Cardiac muscle cell (in vitro differentiated cells and primary cell): Measurements from ENCODE around the gene C19orf44. TPM values are rescaled to one million over a fixed set of nuclear protein-coding genes. Genes with fewer than 3 reads are reported as not detected.
"Not testable (repeated sequence)": the region's sequence is repeated elsewhere in the genome, so short reads cannot be mapped to it uniquely, and the experiment has no call there.

ENCODE experiments used
- DNase-seq, 2 donors: peaks; one replicate each; pipeline versions ENCODE4 v3.0.0 to v3.0.0-alpha.2; 2010 to 2017; ENCODE audit warnings: low read depth in 1 of 2, low spot score in 1 of 2
- H3K27ac ChIP-seq: fragments of 200-600 bp; sonication (generic); 2 replicates; pipeline ENCODE4 v1.5.1; 2016
- H3K27me3 ChIP-seq: fragments of 200-600 bp; sonication (generic); 2 replicates; pipeline ENCODE4 v1.6.0; 2016; ENCODE audit warnings: control low read depth
- H3K36me3 ChIP-seq: fragments of 200-600 bp; sonication (generic); 2 replicates; pipeline ENCODE4 v1.5.1; 2016; ENCODE audit warnings: control low read depth
- H3K4me1 ChIP-seq: fragments of 200-600 bp; sonication (generic); 2 replicates; pipeline ENCODE4 v1.8.1; 2017; ENCODE audit warnings: low read depth, mild to moderate bottlenecking, mixed run types
- H3K4me3 ChIP-seq: fragments of 200-600 bp; sonication (generic); 2 replicates; pipeline ENCODE4 v1.5.1; 2016; ENCODE audit warnings: mild to moderate bottlenecking
- H3K9me3 ChIP-seq: fragments of 200-600 bp; sonication (generic); 2 replicates; pipeline ENCODE4 v1.5.1; 2017; ENCODE audit warnings: low read depth, mild to moderate bottlenecking, control low read depth
- CTCF ChIP-seq: IDR thresholded peaks from 2 replicates; pipeline ENCODE4 v1.5.1; 2012; ENCODE audit warnings: low read depth, mild to moderate bottlenecking, low read length
- polyA plus RNA-seq: library from polyadenylated mRNA; unstranded; fragments of >200 nt; fragmentation: Nextera tagmentation; extraction: Ambion mirVana; gene quantifications from 2 replicates; pipeline ENCODE4 v1.2.1, GENCODE V29; 2016
- total RNA-seq: library from RNA; depleted of rRNA; stranded (reverse); fragments of >200 nt; gene quantifications from 2 replicates; pipeline ENCODE4 v1.2.3, GENCODE V29; 2016

C19orf44 gene
- total and polyA plus RNA-seq, 2 experiments from 2014 or later: 5.1 to 9.2 TPM

- no peaks in the 10 kb centered on the region for H3K9me3 ChIP-seq
- no peak for TF ChIP-seq CTCF
- H3K4me3 ChIP-seq: no peak overlapping the region
- no peaks in the 10 kb centered on the region for H3K4me1 ChIP-seq
- H3K27ac ChIP-seq: no peak overlapping the region
- peaks cover 3% of the 10 kb centered on the region for H3K36me3 ChIP-seq
- H3K27me3 ChIP-seq: no peaks in the 10 kb centered on the region
- no peak for DNase-seq
Measured at GRCh38 chr19:16504271-16504670, 8.1 kb downstream of the C19orf44 start.

- not testable (repeated sequence) for H3K27me3 ChIP-seq, H3K9me3 ChIP-seq, H3K36me3 ChIP-seq, H3K27ac ChIP-seq, DNase-seq, H3K4me1 ChIP-seq, H3K4me3 ChIP-seq
Measured at GRCh38 chr19:16506161-16506560, 10.0 kb downstream of the C19orf44 start.

GRCh38 chr19:16506961-16507360, 10.8 kb downstream of the C19orf44 start:
- H3K4me1 ChIP-seq: no peaks in the 10 kb centered on the region
- no peaks in the 10 kb centered on the region for H3K9me3 ChIP-seq
- H3K27ac ChIP-seq: no peak overlapping the region
- H3K27me3 ChIP-seq: no peaks in the 10 kb centered on the region
- no peak for TF ChIP-seq CTCF
- H3K4me3 ChIP-seq: no peak overlapping the region
- peaks cover 3% of the 10 kb centered on the region for H3K36me3 ChIP-seq
- DNase-seq: no peak

GRCh38 chr19:16508546-16508945, 12.4 kb downstream of the C19orf44 start:
- Histone ChIP-seq H3K27me3 (no peaks in the 10 kb centered on the region), H3K4me1 (no peaks in the 10 kb centered on the region), H3K36me3 (peaks cover 2% of the 10 kb centered on the region), H3K4me3 (no peak overlapping the region), H3K27ac (no peak overlapping the region), H3K9me3 (no peaks in the 10 kb centered on the region)
- no peak for DNase-seq
- no peak for TF ChIP-seq CTCF

GRCh38 chr19:16509141-16510061, 13.2 kb downstream of the C19orf44 start:
- DNase-seq: peak in 1 of 2 donors; percentile 77
- H3K4me1 ChIP-seq: no peaks in the 10 kb centered on the region
- TF ChIP-seq CTCF: no peak
- H3K27ac ChIP-seq: no peak overlapping the region
- H3K27me3 ChIP-seq: no peaks in the 10 kb centered on the region
- no peaks in the 10 kb centered on the region for H3K9me3 ChIP-seq
- H3K4me3 ChIP-seq: no peak overlapping the region
- H3K36me3 ChIP-seq: peaks cover 3% of the 10 kb centered on the region

- DNase-seq, H3K27ac ChIP-seq, H3K4me1 ChIP-seq, H3K4me3 ChIP-seq, H3K9me3 ChIP-seq, H3K36me3 ChIP-seq, H3K27me3 ChIP-seq: not testable (repeated sequence)
Measured at GRCh38 chr19:16512611-16513010, 16.4 kb downstream of the C19orf44 start.
